K562 (cell line): ENCODE measurements around the gene RPP14.

Experiments used
- CBX5 ChIP-seq: IDR thresholded peaks from 2 replicates; pipeline ENCODE4 v1.6.1; 2014; ENCODE audit warnings: low read depth, borderline replicate concordance
- FOS ChIP-seq: IDR thresholded peaks from 3 replicates; pipeline ENCODE4 v1.6.1; 2011; ENCODE audit not compliant: insufficient read length; ENCODE audit errors: extremely low read depth
- L3MBTL2 ChIP-seq: fragments of 450-650 bp; IDR thresholded peaks from 2 replicates; pipeline ENCODE4 v1.6.1; 2016; ENCODE audit warnings: mild to moderate bottlenecking, moderate library complexity
- MXI1 ChIP-seq: IDR thresholded peaks from 2 replicates; pipeline ENCODE4 v1.6.1; 2011; ENCODE audit warnings: low read depth, mild to moderate bottlenecking, improper control_type of control experiment, low read length
- SRF ChIP-seq, 2 experiments: fragments of 250-450, 450-650 bp in 1 of 2; sonication (Bioruptor Pico) in 1 of 2; sonication (generic) in 1 of 2; formaldehyde crosslinking; IDR thresholded peaks; 2 replicates each; pipeline versions ENCODE4 v1.5.0 to v1.5.1; 2020 to 2022; ENCODE audit warnings: mild to moderate bottlenecking in 1 of 2, missing genetic modification reagents in 1 of 2
- THRB ChIP-seq: fragments of 450-650 bp; formaldehyde crosslinking; conservative IDR thresholded peaks from 2 replicates; pipeline ENCODE4 v1.4.0; 2022; ENCODE audit warnings: mild to moderate bottlenecking, missing genetic modification characterization
- ZBED1 ChIP-seq: IDR thresholded peaks from 2 replicates; pipeline ENCODE4 v1.6.1; 2014
- ZFP36 ChIP-seq: fragments of 150-350 bp; IDR thresholded peaks from 2 replicates; pipeline ENCODE4 v1.6.1; 2018; ENCODE audit warnings: low read length, low read depth; ENCODE audit not compliant: partially characterized antibody

DNA sequence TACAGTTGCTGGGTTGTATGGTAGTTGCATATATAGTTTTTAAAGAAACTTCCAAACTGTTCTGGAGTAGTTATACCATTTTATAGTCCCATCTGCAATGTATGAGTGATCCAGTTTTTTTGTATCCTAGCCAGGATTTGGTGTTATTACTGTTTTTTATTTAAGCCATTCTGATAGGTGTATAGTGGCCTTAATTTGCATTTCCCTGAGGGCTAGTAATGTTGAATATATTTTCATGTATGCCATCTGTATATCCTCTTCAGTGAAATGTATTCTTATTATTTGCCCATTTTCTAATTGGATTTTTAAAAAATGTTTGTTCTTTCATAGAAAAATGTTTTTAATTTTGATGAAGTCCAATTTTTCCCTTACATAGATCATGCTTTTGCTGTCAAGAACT, 55.8 kb downstream of the RPP14 start:
- no peak for TF ChIP-seq THRB (CRISPR knock-in tag)
- TF ChIP-seq FOS = no peak
- no peak for TF ChIP-seq L3MBTL2
- no peak for TF ChIP-seq ZBED1
- no peak for TF ChIP-seq ZFP36
- no peak for TF ChIP-seq SRF (CRISPR knock-in tag; IDR thresholded peaks at IDR 0.05)
- TF ChIP-seq CBX5 = no peak
- TF ChIP-seq MXI1 = no peak
